CD4-positive, alpha-beta T cell (primary cell): ENCODE results near the gene HDAC9. TPM values are rescaled to one million over a fixed set of nuclear protein-coding genes. Genes with fewer than 3 reads are reported as not detected.
"Not testable (repeated sequence)": the region's sequence is repeated elsewhere in the genome, so short reads cannot be mapped to it uniquely, and the experiment has no call there.

Experiments used
- ATAC-seq: fragments of 200-7000 bp; cut with Tn5 transposase; one replicate; pipeline ENCODE4 v1.10.0; 2022; ENCODE audit warnings: mild to moderate bottlenecking; ENCODE audit not compliant: poor library complexity
- CTCF ChIA-PET: fragments of 350-600 bp; sonication (Branson Sonifier 250); formaldehyde crosslinking; loops from one replicate; lab custom pipeline; 2021; ENCODE audit warnings: antibody characterized with exemption, inconsistent platforms; lab: Charles Lee
- POLR2A ChIA-PET: fragments of 350-600 bp; sonication (Branson Sonifier 250); formaldehyde crosslinking; loops from one replicate; lab custom pipeline; 2021; ENCODE audit warnings: antibody characterized with exemption, inconsistent platforms; lab: Charles Lee
- DNase-seq, 14 experiments: peaks; one replicate each; pipeline ENCODE4 v3.0.0-alpha.2; 2013 to 2020; ENCODE audit warnings: mixed read lengths in 2 of 14
- H3K27ac ChIP-seq, 2 donors: one replicate each; pipeline versions ENCODE4 v1.5.1 to v1.7.0; 2013; ENCODE audit warnings: low read length in 2 of 2, low read depth in 1 of 2, mild to moderate bottlenecking in 1 of 2
- H3K27me3 ChIP-seq, 2 experiments: 1 replicate in 1 of 2; 2 replicates in 1 of 2; pipeline versions ENCODE4 v1.6.1 to v1.7.0; 2013; ENCODE audit warnings: low read length in 2 of 2, control low read depth in 1 of 2, mild to moderate bottlenecking in 1 of 2, moderate library complexity in 1 of 2; ENCODE audit not compliant: insufficient read depth in 2 of 2, control insufficient read depth in 1 of 2
- H3K36me3 ChIP-seq: one replicate; pipeline ENCODE4 v1.6.1; 2013; ENCODE audit warnings: low read length, control low read depth; ENCODE audit not compliant: insufficient read depth
- H3K4me1 ChIP-seq: one replicate; pipeline ENCODE4 v1.6.1; 2013; ENCODE audit warnings: low read length, control low read depth; ENCODE audit not compliant: insufficient read depth
- H3K4me3 ChIP-seq: one replicate; pipeline ENCODE4 v1.5.1; 2013; ENCODE audit warnings: mild to moderate bottlenecking, low read length, moderate library complexity
- H3K9me3 ChIP-seq, 2 experiments: 1 replicate in 1 of 2; 2 replicates in 1 of 2; pipeline versions ENCODE4 v1.6.1 to v1.7.0; 2013; ENCODE audit warnings: low read length in 2 of 2, mild to moderate bottlenecking in 2 of 2, control low read depth in 1 of 2, moderate library complexity in 1 of 2; ENCODE audit not compliant: control insufficient read depth in 1 of 2, insufficient read depth in 1 of 2
- H3K27ac Mint-ChIP-seq: one replicate; pipeline ENCODE4 v1.8.0; 2020; ENCODE audit warnings: mixed read lengths
- H3K27me3 Mint-ChIP-seq: one replicate; pipeline ENCODE4 v1.8.0; 2021; ENCODE audit warnings: mixed read lengths
- H3K36me3 Mint-ChIP-seq: one replicate; pipeline ENCODE4 v1.8.0; 2021; ENCODE audit warnings: low read depth, mixed read lengths
- H3K4me1 Mint-ChIP-seq: one replicate; pipeline ENCODE4 v1.8.0; 2021; ENCODE audit warnings: low read depth, mixed read lengths
- H3K4me3 Mint-ChIP-seq: one replicate; pipeline ENCODE4 v1.8.0; 2020; ENCODE audit warnings: mild to moderate bottlenecking, mixed read lengths
- H3K9me3 Mint-ChIP-seq: one replicate; pipeline ENCODE4 v1.8.0; 2020; ENCODE audit warnings: mixed read lengths
- intact Hi-C, 2 experiments: fragments of 100-400 bp; cut with DNase I in 1 of 2; cut with micrococcal nuclease in 1 of 2; formaldehyde crosslinking; loops; one replicate each; pipeline versions ENCODE4 v1.15.1 to v1.9.0; 2023 to 2025; cut with DNase I, micrococcal nuclease
- total RNA-seq, 174 experiments: library from RNA in 2 of 174; stranded (reverse) in 2 of 174; gene quantifications; one replicate each; pipeline ENCODE4 v1.2.3 and lab custom pipeline; 2021 to 2026
- TF ChIP-seq, protein P1 (sequence below): fragments of 200-600 bp; IDR thresholded peaks from one replicate; pipeline ENCODE4 v1.8.0; 2022; ENCODE audit warnings: antibody characterized with exemption, mild to moderate bottlenecking

HDAC9 gene
- total RNA-seq, 2 experiments from 2014 or later, result 0.73 to 1.2 TPM

DNA sequence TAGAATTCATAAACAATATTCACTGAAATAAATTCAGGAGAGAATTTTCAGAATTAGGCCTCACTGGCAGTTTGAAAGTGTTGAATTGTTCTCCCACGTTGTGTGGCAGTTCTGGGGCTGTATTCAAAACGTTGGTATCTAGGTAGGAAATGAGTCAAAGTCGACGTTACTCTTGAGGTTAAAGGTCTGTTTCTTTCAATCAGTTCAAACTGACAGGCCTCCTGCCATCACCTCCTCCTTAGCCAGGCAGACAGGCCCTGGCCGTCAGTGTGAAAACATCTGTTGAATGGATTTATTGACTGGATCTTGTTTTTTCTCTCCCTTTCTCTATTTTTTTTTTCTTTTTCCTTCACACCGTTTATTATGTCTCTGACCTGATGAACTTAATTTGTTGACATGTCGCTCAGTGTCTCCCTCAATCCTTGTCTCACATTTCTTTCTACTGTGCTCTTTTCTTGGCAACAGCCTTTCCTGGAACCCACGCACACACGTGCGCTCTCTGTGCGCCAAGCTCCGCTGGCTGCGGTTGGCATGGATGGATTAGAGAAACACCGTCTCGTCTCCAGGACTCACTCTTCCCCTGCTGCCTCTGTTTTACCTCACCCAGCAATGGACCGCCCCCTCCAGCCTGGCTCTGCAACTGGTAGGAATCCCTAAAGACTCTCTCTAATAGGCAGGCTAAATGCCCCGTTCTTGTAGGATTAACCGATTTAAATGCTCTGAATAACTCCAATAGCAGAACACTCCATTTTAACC, 231.7 kb downstream of the HDAC9 start:
- H3K27me3 ChIP-seq, result no peaks in the 10 kb centered on the region
- Mint-ChIP-seq H3K4me1 (no peaks in the 10 kb centered on the region), H3K36me3 (no peaks in the 10 kb centered on the region), H3K27ac (no peak overlapping the region), H3K4me3 (no peak overlapping the region), H3K27me3 (no peaks in the 10 kb centered on the region), H3K9me3 (no peaks in the 10 kb centered on the region)
- POLR2A ChIA-PET, result interaction anchor here (0.6 kb wide), 1 partner anchor 506 kb away, joined by 3 read pairs; no protein-coding TSS in a partner anchor
- H3K4me3 ChIP-seq, result no peak overlapping the region
- H3K36me3 ChIP-seq, result no peaks in the 10 kb centered on the region
- no peaks in the 10 kb centered on the region for H3K4me1 ChIP-seq
- H3K27ac ChIP-seq, result no peak overlapping the region
- ATAC-seq (no peak), DNase-seq (no peak)
- intact Hi-C loops, result no loop called here
- H3K9me3 ChIP-seq, result peaks cover 0 to 4% of the 10 kb centered on the region in 2 experiments
- CTCF ChIA-PET, result no interaction called here
- TF ChIP-seq, protein P1, sequence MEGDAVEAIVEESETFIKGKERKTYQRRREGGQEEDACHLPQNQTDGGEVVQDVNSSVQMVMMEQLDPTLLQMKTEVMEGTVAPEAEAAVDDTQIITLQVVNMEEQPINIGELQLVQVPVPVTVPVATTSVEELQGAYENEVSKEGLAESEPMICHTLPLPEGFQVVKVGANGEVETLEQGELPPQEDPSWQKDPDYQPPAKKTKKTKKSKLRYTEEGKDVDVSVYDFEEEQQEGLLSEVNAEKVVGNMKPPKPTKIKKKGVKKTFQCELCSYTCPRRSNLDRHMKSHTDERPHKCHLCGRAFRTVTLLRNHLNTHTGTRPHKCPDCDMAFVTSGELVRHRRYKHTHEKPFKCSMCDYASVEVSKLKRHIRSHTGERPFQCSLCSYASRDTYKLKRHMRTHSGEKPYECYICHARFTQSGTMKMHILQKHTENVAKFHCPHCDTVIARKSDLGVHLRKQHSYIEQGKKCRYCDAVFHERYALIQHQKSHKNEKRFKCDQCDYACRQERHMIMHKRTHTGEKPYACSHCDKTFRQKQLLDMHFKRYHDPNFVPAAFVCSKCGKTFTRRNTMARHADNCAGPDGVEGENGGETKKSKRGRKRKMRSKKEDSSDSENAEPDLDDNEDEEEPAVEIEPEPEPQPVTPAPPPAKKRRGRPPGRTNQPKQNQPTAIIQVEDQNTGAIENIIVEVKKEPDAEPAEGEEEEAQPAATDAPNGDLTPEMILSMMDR, result no peak

DNA sequence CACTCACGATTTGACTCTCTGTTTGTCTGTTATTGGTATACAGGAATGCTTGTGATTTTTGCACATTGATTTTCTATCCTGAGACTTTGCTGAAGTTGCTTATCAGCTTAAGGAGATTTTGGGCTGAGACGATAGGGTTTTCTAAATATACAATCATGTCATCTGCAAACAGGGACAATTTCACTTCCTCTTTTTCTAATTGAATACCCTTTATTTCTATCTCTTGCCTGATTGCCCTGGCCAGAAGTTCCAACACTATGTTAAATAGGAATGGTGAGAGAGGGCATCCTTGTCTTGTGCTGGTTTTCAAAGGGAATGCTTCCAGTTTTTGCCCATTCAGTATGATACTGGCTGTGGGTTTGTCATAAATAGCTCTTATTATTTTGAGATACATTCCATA, 240.5 kb downstream of the HDAC9 start:
- CTCF ChIA-PET, H3K9me3 ChIP-seq, H3K27me3 ChIP-seq, H3K4me3 Mint-ChIP-seq, H3K27ac ChIP-seq, H3K4me1 ChIP-seq, H3K4me1 Mint-ChIP-seq, H3K4me3 ChIP-seq, intact Hi-C loops, DNase-seq, ATAC-seq, H3K27me3 Mint-ChIP-seq, POLR2A ChIA-PET, H3K27ac Mint-ChIP-seq, H3K36me3 ChIP-seq, H3K36me3 Mint-ChIP-seq: not testable (repeated sequence)
- peaks cover 11% of the 10 kb centered on the region for H3K9me3 Mint-ChIP-seq

DNA sequence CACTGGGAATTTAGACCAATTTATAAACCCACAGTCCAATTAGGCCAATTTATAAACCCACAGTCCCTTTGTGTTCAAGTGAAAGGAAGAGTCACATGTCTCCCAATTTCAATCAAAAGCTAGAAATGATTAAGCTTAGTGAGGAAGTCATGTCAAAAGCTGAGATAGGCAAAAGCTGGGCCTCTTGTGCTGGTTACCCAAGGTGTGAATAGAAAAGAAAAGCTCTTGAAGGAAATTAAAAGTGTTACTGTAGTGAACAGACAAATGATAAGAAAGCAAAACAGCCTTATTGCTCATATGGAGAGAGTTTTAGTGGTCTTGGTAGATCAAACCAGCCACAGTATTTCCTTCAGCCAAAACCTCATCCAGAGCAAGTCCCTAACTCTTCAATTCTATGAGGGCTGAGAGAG, 245.0 kb downstream of the HDAC9 start:
- no peaks in the 10 kb centered on the region for H3K4me1 Mint-ChIP-seq
- peaks cover 4% of the 10 kb centered on the region for H3K9me3 Mint-ChIP-seq
- intact Hi-C loops, result no loop called here
- ChIA-PET POLR2A (no interaction called here), CTCF (no interaction called here)
- Histone ChIP-seq H3K27ac (no peak overlapping the region), H3K4me3 (no peak overlapping the region), H3K4me1 (no peaks in the 10 kb centered on the region), H3K27me3 (no peaks in the 10 kb centered on the region), H3K36me3 (no peaks in the 10 kb centered on the region), H3K9me3 (peaks cover 0 to 6% of the 10 kb centered on the region in 2 experiments)
- DNase-seq, result no peak
- no peaks in the 10 kb centered on the region for H3K36me3 Mint-ChIP-seq
- H3K4me3 Mint-ChIP-seq, result no peak overlapping the region
- H3K27me3 Mint-ChIP-seq, result no peaks in the 10 kb centered on the region
- TF ChIP-seq, protein P1, result no peak
- no peak for ATAC-seq
- no peak overlapping the region for H3K27ac Mint-ChIP-seq
